HUES6 (cell line): ENCODE results near the gene PCYOX1L.

Experiments
- H3K27ac ChIP-seq: 2 replicates; pipeline ENCODE4 v1.7.0; 2013; ENCODE audit warnings: low read depth, mild to moderate bottlenecking, low read length, inconsistent platforms
- H3K27me3 ChIP-seq: 2 replicates; pipeline ENCODE4 v1.6.1; 2013; ENCODE audit warnings: low read length; ENCODE audit not compliant: control insufficient read depth, insufficient read depth
- H3K36me3 ChIP-seq: 2 replicates; pipeline ENCODE4 v1.6.1; 2013; ENCODE audit warnings: low read length; ENCODE audit not compliant: control insufficient read depth, insufficient read depth
- H3K4me1 ChIP-seq: 2 replicates; pipeline ENCODE4 v1.6.1; 2013; ENCODE audit warnings: low read length; ENCODE audit not compliant: control insufficient read depth, insufficient read depth
- H3K4me3 ChIP-seq: 2 replicates; pipeline ENCODE4 v1.5.1; 2013; ENCODE audit warnings: low read depth, low read length
- H3K9ac ChIP-seq: one replicate; pipeline ENCODE4 v1.6.1; 2013; ENCODE audit warnings: mild to moderate bottlenecking, low read length
- H3K9me3 ChIP-seq: 2 replicates; pipeline ENCODE4 v1.6.1; 2013; ENCODE audit warnings: low read depth, low read length; ENCODE audit not compliant: control insufficient read depth, insufficient read depth

The PCYOX1L gene

GRCh38 chr5:149357370-149358293 is at the start of gene PCYOX1L:
PCYOX1L (plus strand) TSS chr5:149358046; CDS start chr5:149358069, 23 bp downstream.
- no peak within 1 kb of the TSS for H3K27ac ChIP-seq

GRCh38 chr5:149309354-149309753 is 48.5 kb upstream of the PCYOX1L start:
- no peaks in the 10 kb centered on the region for H3K9me3 ChIP-seq
- peaks cover 10% of the 10 kb centered on the region; the same call in 1 of the 2 replicates for H3K4me1 ChIP-seq
- H3K27ac ChIP-seq = no peak overlapping the region
- no peaks in the 10 kb centered on the region for H3K27me3 ChIP-seq
- no peaks in the 10 kb centered on the region for H3K36me3 ChIP-seq
- H3K4me3 ChIP-seq = no peak overlapping the region
- H3K9ac ChIP-seq = no peak overlapping the region

More at GRCh38 chr5:149357370-149358293, at the start of gene PCYOX1L:
- Histone ChIP-seq H3K4me1 (peaks cover 5% of the 10 kb centered on the region), H3K9me3 (no peaks in the 10 kb centered on the region), H3K27me3 (no peaks in the 10 kb centered on the region; the same call in 1 of the 2 replicates), H3K9ac (peak within 1 kb of the TSS; percentile 52), H3K4me3 (peak within 1 kb of the TSS; percentile 90), H3K36me3 (peaks cover 31% of the 10 kb centered on the region)

GRCh38 chr5:149310488-149310887 is 47.4 kb upstream of the PCYOX1L start:
- no peaks in the 10 kb centered on the region for H3K27me3 ChIP-seq
- H3K27ac ChIP-seq = no peak overlapping the region
- H3K4me1 ChIP-seq = peaks cover 10% of the 10 kb centered on the region; the same call in 1 of the 2 replicates
- no peak overlapping the region for H3K4me3 ChIP-seq
- no peak overlapping the region for H3K9ac ChIP-seq
- no peaks in the 10 kb centered on the region for H3K36me3 ChIP-seq
- H3K9me3 ChIP-seq = no peaks in the 10 kb centered on the region

GRCh38 chr5:149310947-149311658 is 46.7 kb upstream of the PCYOX1L start:
- Histone ChIP-seq H3K4me1 (peaks cover 10% of the 10 kb centered on the region; the same call in 1 of the 2 replicates), H3K27me3 (no peaks in the 10 kb centered on the region), H3K9me3 (no peaks in the 10 kb centered on the region), H3K4me3 (no peak overlapping the region), H3K9ac (no peak overlapping the region), H3K27ac (no peak overlapping the region), H3K36me3 (no peaks in the 10 kb centered on the region)

GRCh38 chr5:149313151-149313841 is 44.5 kb upstream of the PCYOX1L start:
- H3K4me3 ChIP-seq = no peak overlapping the region
- no peak overlapping the region for H3K9ac ChIP-seq
- H3K36me3 ChIP-seq = no peaks in the 10 kb centered on the region
- no peak overlapping the region for H3K27ac ChIP-seq
- peaks cover 16% of the 10 kb centered on the region for H3K4me1 ChIP-seq
- H3K27me3 ChIP-seq = no peaks in the 10 kb centered on the region
- no peaks in the 10 kb centered on the region for H3K9me3 ChIP-seq

- H3K36me3 ChIP-seq = no peaks in the 10 kb centered on the region
- H3K4me3 ChIP-seq = no peak overlapping the region
- H3K27me3 ChIP-seq = no peaks in the 10 kb centered on the region
- H3K9me3 ChIP-seq = no peaks in the 10 kb centered on the region
- H3K27ac ChIP-seq = no peak overlapping the region
- no peak overlapping the region for H3K9ac ChIP-seq
- H3K4me1 ChIP-seq = peaks cover 16% of the 10 kb centered on the region
These were observed 43.2 kb upstream of the PCYOX1L start for GRCh38 chr5:149314571-149315111.

- Histone ChIP-seq H3K9ac (no peak overlapping the region), H3K9me3 (no peaks in the 10 kb centered on the region), H3K27me3 (no peaks in the 10 kb centered on the region), H3K4me3 (no peak overlapping the region), H3K4me1 (peaks cover 18% of the 10 kb centered on the region), H3K36me3 (no peaks in the 10 kb centered on the region), H3K27ac (no peak overlapping the region)
These were observed 42.1 kb upstream of the PCYOX1L start for GRCh38 chr5:149315753-149316152.

GRCh38 chr5:149317281-149318048 is 40.4 kb upstream of the PCYOX1L start:
- Histone ChIP-seq H3K4me1 (peaks cover 16% of the 10 kb centered on the region), H3K9ac (no peak overlapping the region), H3K27me3 (no peaks in the 10 kb centered on the region), H3K4me3 (no peak overlapping the region), H3K9me3 (no peaks in the 10 kb centered on the region), H3K27ac (no peak overlapping the region), H3K36me3 (no peaks in the 10 kb centered on the region)

- H3K36me3 ChIP-seq = no peaks in the 10 kb centered on the region
- no peak overlapping the region for H3K4me3 ChIP-seq
- no peaks in the 10 kb centered on the region for H3K27me3 ChIP-seq
- peaks cover 20% of the 10 kb centered on the region for H3K4me1 ChIP-seq
- no peaks in the 10 kb centered on the region for H3K9me3 ChIP-seq
- H3K27ac ChIP-seq = no peak overlapping the region
- H3K9ac ChIP-seq = no peak overlapping the region
These were observed 38.7 kb upstream of the PCYOX1L start for GRCh38 chr5:149319174-149319573.

GRCh38 chr5:149320791-149321330 is 37.0 kb upstream of the PCYOX1L start:
- H3K9me3 ChIP-seq = no peaks in the 10 kb centered on the region
- H3K27ac ChIP-seq = no peak overlapping the region
- H3K9ac ChIP-seq = no peak overlapping the region
- peaks cover 20% of the 10 kb centered on the region for H3K4me1 ChIP-seq
- H3K27me3 ChIP-seq = no peaks in the 10 kb centered on the region
- no peaks in the 10 kb centered on the region for H3K36me3 ChIP-seq
- no peak overlapping the region for H3K4me3 ChIP-seq
